ENCODE data around the gene IGFBP7.

GRCh38 chr4:57063518-57063917, 46.7 kb downstream of the IGFBP7 start:
- TF ChIP-seq, protein P1, sequence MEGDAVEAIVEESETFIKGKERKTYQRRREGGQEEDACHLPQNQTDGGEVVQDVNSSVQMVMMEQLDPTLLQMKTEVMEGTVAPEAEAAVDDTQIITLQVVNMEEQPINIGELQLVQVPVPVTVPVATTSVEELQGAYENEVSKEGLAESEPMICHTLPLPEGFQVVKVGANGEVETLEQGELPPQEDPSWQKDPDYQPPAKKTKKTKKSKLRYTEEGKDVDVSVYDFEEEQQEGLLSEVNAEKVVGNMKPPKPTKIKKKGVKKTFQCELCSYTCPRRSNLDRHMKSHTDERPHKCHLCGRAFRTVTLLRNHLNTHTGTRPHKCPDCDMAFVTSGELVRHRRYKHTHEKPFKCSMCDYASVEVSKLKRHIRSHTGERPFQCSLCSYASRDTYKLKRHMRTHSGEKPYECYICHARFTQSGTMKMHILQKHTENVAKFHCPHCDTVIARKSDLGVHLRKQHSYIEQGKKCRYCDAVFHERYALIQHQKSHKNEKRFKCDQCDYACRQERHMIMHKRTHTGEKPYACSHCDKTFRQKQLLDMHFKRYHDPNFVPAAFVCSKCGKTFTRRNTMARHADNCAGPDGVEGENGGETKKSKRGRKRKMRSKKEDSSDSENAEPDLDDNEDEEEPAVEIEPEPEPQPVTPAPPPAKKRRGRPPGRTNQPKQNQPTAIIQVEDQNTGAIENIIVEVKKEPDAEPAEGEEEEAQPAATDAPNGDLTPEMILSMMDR (IDR thresholded peaks at IDR 0.05) = no peak
- TF ChIP-seq POLR2A (IDR thresholded peaks at IDR 0.05) = no peak

Measured in uterus (tissue), 2 donors.